GM12878 (cell line): Measurements from ENCODE around the gene SNX21. TPM values are rescaled to one million over a fixed set of nuclear protein-coding genes. Genes with fewer than 3 reads are reported as not detected.

Experiments used
- ATAC-seq: fragments of 200-7000 bp; cut with Tn5 transposase; 3 replicates; pipeline ENCODE4 v1.9.1; 2020; ENCODE audit warnings: mild to moderate bottlenecking, moderate library complexity
- BruUV-seq: library from RNA; stranded (reverse); fragments of 400-500 nt; replicated peaks from 2 replicates; lab custom pipeline; 2021; lab: Mats Ljungman, UMichigan
- CTCF ChIA-PET: fragments of 300-600 bp; sonication (Branson Sonifier 250); formaldehyde crosslinking; extraction: SDS; loops from one replicate; lab custom pipeline; 2021; ENCODE audit warnings: inconsistent platforms; lab: Yijun Ruan, JAX
- POLR2A ChIA-PET: fragments of 350-600 bp; formaldehyde crosslinking; extraction: SDS; loops from one replicate; lab custom pipeline; 2021; ENCODE audit warnings: inconsistent platforms; lab: Charles Lee
- RAD21 ChIA-PET: fragments of 300-600 bp; sonication (Branson Sonifier 250); formaldehyde crosslinking; loops from one replicate; lab custom pipeline; 2023; ENCODE audit warnings: antibody characterized with exemption; ENCODE audit not compliant: unreplicated experiment; lab: Charles Lee
- SMC1A ChIA-PET: fragments of 300-600 bp; sonication (Branson Sonifier 250); formaldehyde crosslinking; loops from one replicate; lab custom pipeline; 2023; ENCODE audit not compliant: unreplicated experiment, uncharacterized antibody; lab: Charles Lee
- DNase-seq: peaks from one replicate; pipeline ENCODE4 v3.0.0-alpha.2; 2011; ENCODE audit warnings: low read depth, low spot score
- FAIRE-seq: peaks from 3 replicates; lab custom pipeline; 2011; peaks lifted over from hg19 to GRCh38; lab: Jason Lieb, UNC
- H2AFZ ChIP-seq: 2 replicates; pipeline ENCODE4 v1.6.0; 2011; ENCODE audit warnings: low read depth, low read length, control low read depth; ENCODE audit not compliant: control insufficient read depth
- H3K27ac ChIP-seq: 2 replicates; pipeline ENCODE4 v1.5.1; 2011; ENCODE audit warnings: control low read depth; ENCODE audit not compliant: control insufficient read depth, insufficient read depth
- H3K27me3 ChIP-seq, 2 experiments: replicated peaks in 1 of 2; 2 replicates each; pipeline versions ENCODE4 v1.6.0 to v1.6.1; 2011; ENCODE audit warnings: low read length in 1 of 2; ENCODE audit not compliant: control insufficient read depth in 2 of 2, insufficient read depth in 2 of 2
- H3K36me3 ChIP-seq, 2 experiments: 2 replicates each; pipeline ENCODE4 v1.5.1; 2011; ENCODE audit warnings: low read length in 1 of 2; ENCODE audit not compliant: control insufficient read depth in 2 of 2, insufficient read depth in 2 of 2
- H3K4me1 ChIP-seq: 2 replicates; pipeline ENCODE4 v1.6.1; 2011; ENCODE audit warnings: mild to moderate bottlenecking, low read length, moderate library complexity, mixed read lengths; ENCODE audit not compliant: control insufficient read depth, insufficient read depth
- H3K4me2 ChIP-seq: 2 replicates; pipeline ENCODE4 v1.6.0; 2011; ENCODE audit warnings: control low read depth; ENCODE audit not compliant: control insufficient read depth, insufficient read depth
- H3K4me3 ChIP-seq: fragments of 200-600 bp; sonication (generic); 2 replicates; pipeline ENCODE4 v1.5.1; 2016
- H3K79me2 ChIP-seq: 2 replicates; pipeline ENCODE4 v1.6.0; 2011; ENCODE audit warnings: low read length; ENCODE audit not compliant: control insufficient read depth, insufficient read depth
- H3K9ac ChIP-seq: 2 replicates; pipeline ENCODE4 v1.8.0; 2011; ENCODE audit warnings: low read length, control low read depth, mixed read lengths; ENCODE audit not compliant: control insufficient read depth, insufficient read depth
- H3K9me3 ChIP-seq: replicated peaks from 3 replicates; pipeline ENCODE4 v1.5.1; 2011; ENCODE audit warnings: mild to moderate bottlenecking, low read length; ENCODE audit not compliant: control insufficient read depth, insufficient read depth
- H4K20me1 ChIP-seq: 2 replicates; pipeline ENCODE4 v1.6.0; 2011; ENCODE audit not compliant: control insufficient read depth, insufficient read depth
- LARP7 ChIP-seq: fragments of 450-650 bp; IDR thresholded peaks from 2 replicates; pipeline ENCODE4 v1.6.1; 2017; ENCODE audit warnings: mild to moderate bottlenecking
- PAX8 ChIP-seq: fragments of 450-650 bp; IDR thresholded peaks from 2 replicates; pipeline ENCODE4 v1.6.1; 2017; ENCODE audit warnings: mild to moderate bottlenecking, moderate library complexity
- TAF1 ChIP-seq: IDR thresholded peaks from 2 replicates; pipeline ENCODE4 v1.6.1; 2011; ENCODE audit warnings: mild to moderate bottlenecking, low read depth, low read length, borderline replicate concordance
- WGBS: methylation state at CpG from one replicate; pipeline ENCODE4 v1.1.6; 2016; ENCODE audit warnings: low lambda C conversion rate; ENCODE audit not compliant: insufficient replicate concordance, insufficient coverage; ENCODE audit errors: missing lambda C conversion rate; 5-methylcytosine and 5-hydroxymethylcytosine counted together
- in situ Hi-C: fragments of 300-500 bp; cut with MboI; formaldehyde crosslinking; loops from 9 replicates; pipeline ENCODE4 v1.14.3; 2018; ENCODE audit warnings: mixed read lengths
- intact Hi-C: fragments of 100-400 bp; cut with micrococcal nuclease; formaldehyde crosslinking; loops from one replicate; pipeline ENCODE4 v1.14.2; 2022; ENCODE audit not compliant: unreplicated experiment
- polyA plus RNA-seq, 11 experiments: library from polyadenylated mRNA; depleted of rRNA in 4 of 11; unstranded in 6 of 11; stranded (reverse) in 5 of 11; fragments of >200 nt; fragmentation: Nextera tagmentation in 4 of 11; fragmentation: Illumina TruSeq in 1 of 11; extraction: Ambion mirVana in 4 of 11; extraction: Trizol in 1 of 11; gene quantifications; 1 replicate in 1 of 11; 2 replicates in 10 of 11; pipeline versions ENCODE4 v1.2.1 to v1.2.3, GENCODE V29; 2011 to 2016; ENCODE audit warnings: inconsistent platforms in 2 of 11, missing spikeins in 2 of 11, low read depth in 1 of 11
- total RNA-seq, 4 experiments: library from RNA; depleted of rRNA in 3 of 4; stranded (reverse); fragments of >200 nt in 3 of 4; fragmentation: Illumina TruSeq in 1 of 4; extraction: Trizol in 1 of 4; gene quantifications; 2 replicates each; pipeline versions ENCODE4 v1.2.1 to v1.2.3, GENCODE V29; 2013 to 2021
- TF ChIP-seq, protein P1 (sequence below): fragments of 450-650 bp; formaldehyde crosslinking; IDR thresholded peaks from 2 replicates; pipeline ENCODE4 v1.4.0; 2020; ENCODE audit warnings: mild to moderate bottlenecking, moderate library complexity
- TF ChIP-seq, protein P2 (sequence below): fragments of 450-650 bp; IDR thresholded peaks from 2 replicates; pipeline ENCODE4 v1.6.1; 2017; ENCODE audit warnings: borderline replicate concordance
- TF ChIP-seq, protein P3 (sequence below): fragments of 450-650 bp; IDR thresholded peaks from 2 replicates; pipeline ENCODE4 v1.6.1; 2017; ENCODE audit warnings: low read depth, mild to moderate bottlenecking, moderate library complexity
- TF ChIP-seq, protein P4 (sequence below): IDR thresholded peaks from 2 replicates; pipeline ENCODE4 v1.6.1; 2012; ENCODE audit warnings: improper control_type of control experiment, low read depth, low read length; ENCODE audit not compliant: insufficient replicate concordance

The SNX21 gene
- total and polyA plus RNA-seq, 10 of the 15 experiments (the other 5 are each of a cell fraction or from before 2014, with no cell fraction given), result 0.10 to 1.4 (median 0.57) TPM

DNA sequence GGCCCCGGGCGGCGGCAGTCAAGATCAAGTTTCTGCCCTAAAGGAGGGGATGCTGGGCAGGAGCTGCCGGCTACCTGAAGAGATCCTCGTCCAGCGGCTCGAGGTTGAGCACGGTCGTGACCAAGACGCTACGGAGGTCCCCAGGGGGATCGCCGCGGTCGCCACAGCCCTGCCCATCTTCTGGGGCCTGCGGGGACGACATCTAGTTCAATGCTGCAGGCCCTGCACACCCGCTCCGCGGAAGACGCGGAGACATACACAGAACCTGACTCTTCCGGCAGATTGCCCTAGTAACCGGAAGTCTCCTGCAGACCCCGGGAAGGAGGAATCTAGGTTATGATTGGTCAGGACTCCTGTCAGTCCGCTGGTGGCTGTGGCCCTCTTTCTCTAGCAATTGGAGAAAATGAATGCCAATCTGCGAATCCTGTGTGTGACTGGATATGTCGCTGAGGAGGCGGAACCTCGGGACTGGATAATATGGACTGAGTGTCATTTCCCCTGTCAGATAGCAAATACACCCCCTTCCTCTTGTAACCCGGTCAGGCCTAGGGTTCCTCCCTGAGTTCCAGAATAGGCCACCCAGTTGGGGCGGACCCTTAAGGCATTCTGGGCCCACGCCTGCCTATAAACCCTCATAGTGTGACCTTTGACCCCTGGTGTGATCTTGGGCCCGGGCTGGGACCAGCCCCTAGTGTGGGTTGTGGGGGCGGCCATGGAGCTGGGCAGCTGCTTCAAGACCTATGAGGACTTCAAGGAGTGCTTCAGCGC is 23.7 kb downstream of the SNX21 start, which contains the start of the genes ACOT8 and ZSWIM3 (continued):
- TF ChIP-seq, protein P1, sequence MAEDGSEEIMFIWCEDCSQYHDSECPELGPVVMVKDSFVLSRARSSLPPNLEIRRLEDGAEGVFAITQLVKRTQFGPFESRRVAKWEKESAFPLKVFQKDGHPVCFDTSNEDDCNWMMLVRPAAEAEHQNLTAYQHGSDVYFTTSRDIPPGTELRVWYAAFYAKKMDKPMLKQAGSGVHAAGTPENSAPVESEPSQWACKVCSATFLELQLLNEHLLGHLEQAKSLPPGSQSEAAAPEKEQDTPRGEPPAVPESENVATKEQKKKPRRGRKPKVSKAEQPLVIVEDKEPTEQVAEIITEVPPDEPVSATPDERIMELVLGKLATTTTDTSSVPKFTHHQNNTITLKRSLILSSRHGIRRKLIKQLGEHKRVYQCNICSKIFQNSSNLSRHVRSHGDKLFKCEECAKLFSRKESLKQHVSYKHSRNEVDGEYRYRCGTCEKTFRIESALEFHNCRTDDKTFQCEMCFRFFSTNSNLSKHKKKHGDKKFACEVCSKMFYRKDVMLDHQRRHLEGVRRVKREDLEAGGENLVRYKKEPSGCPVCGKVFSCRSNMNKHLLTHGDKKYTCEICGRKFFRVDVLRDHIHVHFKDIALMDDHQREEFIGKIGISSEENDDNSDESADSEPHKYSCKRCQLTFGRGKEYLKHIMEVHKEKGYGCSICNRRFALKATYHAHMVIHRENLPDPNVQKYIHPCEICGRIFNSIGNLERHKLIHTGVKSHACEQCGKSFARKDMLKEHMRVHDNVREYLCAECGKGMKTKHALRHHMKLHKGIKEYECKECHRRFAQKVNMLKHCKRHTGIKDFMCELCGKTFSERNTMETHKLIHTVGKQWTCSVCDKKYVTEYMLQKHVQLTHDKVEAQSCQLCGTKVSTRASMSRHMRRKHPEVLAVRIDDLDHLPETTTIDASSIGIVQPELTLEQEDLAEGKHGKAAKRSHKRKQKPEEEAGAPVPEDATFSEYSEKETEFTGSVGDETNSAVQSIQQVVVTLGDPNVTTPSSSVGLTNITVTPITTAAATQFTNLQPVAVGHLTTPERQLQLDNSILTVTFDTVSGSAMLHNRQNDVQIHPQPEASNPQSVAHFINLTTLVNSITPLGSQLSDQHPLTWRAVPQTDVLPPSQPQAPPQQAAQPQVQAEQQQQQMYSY (CRISPR knock-in tag), result no peak
- TF ChIP-seq, protein P2, sequence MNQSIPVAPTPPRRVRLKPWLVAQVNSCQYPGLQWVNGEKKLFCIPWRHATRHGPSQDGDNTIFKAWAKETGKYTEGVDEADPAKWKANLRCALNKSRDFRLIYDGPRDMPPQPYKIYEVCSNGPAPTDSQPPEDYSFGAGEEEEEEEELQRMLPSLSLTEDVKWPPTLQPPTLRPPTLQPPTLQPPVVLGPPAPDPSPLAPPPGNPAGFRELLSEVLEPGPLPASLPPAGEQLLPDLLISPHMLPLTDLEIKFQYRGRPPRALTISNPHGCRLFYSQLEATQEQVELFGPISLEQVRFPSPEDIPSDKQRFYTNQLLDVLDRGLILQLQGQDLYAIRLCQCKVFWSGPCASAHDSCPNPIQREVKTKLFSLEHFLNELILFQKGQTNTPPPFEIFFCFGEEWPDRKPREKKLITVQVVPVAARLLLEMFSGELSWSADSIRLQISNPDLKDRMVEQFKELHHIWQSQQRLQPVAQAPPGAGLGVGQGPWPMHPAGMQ, result no peak
- TF ChIP-seq LARP7, result peak; percentile 68

DNA sequence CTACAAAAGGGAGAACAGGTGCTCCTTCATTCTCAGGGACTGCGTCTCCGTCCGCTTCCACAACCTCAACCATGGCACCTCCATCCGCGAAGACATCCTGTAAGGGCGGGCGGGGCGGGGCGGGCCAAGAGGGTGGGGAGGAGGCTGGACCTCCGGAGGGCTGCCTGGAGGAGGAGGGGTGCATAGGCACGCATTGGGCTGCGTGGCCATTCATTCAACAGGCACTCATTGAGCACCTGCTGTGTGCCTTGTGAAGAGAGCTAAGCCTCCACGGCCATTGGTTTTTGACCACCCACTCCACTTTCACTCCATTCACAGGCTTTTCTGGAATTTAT is 24.2 kb downstream of the SNX21 start:
- peak overlapping the region; percentile 89 for H3K9ac ChIP-seq
- RAD21 ChIA-PET, result interaction anchor here (1.4 to 1.8 kb wide), 2 partner anchors 16 to 23 kb away, joined by 5 to 6 read pairs; partner anchors contain the start of gene ZSWIM1
- H3K79me2 ChIP-seq, result peaks cover 19% of the 10 kb centered on the region
- in situ Hi-C loops, result no loop called here
- POLR2A ChIA-PET, result interaction anchor here (1.0 to 2.3 kb wide), 7 partner anchors 16 to 113 kb away, joined by 3 to 16 read pairs (median 4); partner anchors contain the start of genes NEURL2 and PCIF1
- H4K20me1 ChIP-seq, result no peaks in the 10 kb centered on the region
- peaks cover 8% of the 10 kb centered on the region for H3K4me1 ChIP-seq
- no TSS peak for BruUV-seq
- intact Hi-C loops, result loop anchor here (2.0 to 5.0 kb wide), 3 partner anchors 33 to 77 kb away; partner anchors contain the start of genes CTSA, NEURL2, PCIF1 and UBE2C
- peak; percentile 31 for DNase-seq
- H3K9me3 ChIP-seq, result no peaks in the 10 kb centered on the region
- no peaks in the 10 kb centered on the region for H3K36me3 ChIP-seq
- peak overlapping the region; percentile 98 for H3K4me2 ChIP-seq
- peak overlapping the region; percentile 96 for H3K27ac ChIP-seq
- peak overlapping the region; percentile 98 for H2AFZ ChIP-seq
- CTCF ChIA-PET, result interaction anchor here (0.6 to 2.6 kb wide), 8 partner anchors 16 to 401 kb away, joined by 3 to 11 read pairs (median 4); partner anchors contain the start of gene ZSWIM1
- H3K27me3 ChIP-seq, result no peaks in the 10 kb centered on the region
- peak overlapping the region; percentile 90 for H3K4me3 ChIP-seq
- ATAC-seq, result peak; percentile 71
- 0% methylated on average over 13 of the region's 13 CpGs for WGBS
- SMC1A ChIA-PET, result interaction anchor here (1.2 to 1.8 kb wide), 2 partner anchors 10 to 45 kb away, joined by 5 read pairs; partner anchors contain the start of gene UBE2C
- no peak for FAIRE-seq
- TF ChIP-seq, protein P3, sequence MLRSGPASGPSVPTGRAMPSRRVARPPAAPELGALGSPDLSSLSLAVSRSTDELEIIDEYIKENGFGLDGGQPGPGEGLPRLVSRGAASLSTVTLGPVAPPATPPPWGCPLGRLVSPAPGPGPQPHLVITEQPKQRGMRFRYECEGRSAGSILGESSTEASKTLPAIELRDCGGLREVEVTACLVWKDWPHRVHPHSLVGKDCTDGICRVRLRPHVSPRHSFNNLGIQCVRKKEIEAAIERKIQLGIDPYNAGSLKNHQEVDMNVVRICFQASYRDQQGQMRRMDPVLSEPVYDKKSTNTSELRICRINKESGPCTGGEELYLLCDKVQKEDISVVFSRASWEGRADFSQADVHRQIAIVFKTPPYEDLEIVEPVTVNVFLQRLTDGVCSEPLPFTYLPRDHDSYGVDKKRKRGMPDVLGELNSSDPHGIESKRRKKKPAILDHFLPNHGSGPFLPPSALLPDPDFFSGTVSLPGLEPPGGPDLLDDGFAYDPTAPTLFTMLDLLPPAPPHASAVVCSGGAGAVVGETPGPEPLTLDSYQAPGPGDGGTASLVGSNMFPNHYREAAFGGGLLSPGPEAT, result peak; percentile 13; the same call in 1 of the 2 replicates
- no peak for TF ChIP-seq TAF1
- TF ChIP-seq PAX8, result no peak
- TF ChIP-seq, protein P4, sequence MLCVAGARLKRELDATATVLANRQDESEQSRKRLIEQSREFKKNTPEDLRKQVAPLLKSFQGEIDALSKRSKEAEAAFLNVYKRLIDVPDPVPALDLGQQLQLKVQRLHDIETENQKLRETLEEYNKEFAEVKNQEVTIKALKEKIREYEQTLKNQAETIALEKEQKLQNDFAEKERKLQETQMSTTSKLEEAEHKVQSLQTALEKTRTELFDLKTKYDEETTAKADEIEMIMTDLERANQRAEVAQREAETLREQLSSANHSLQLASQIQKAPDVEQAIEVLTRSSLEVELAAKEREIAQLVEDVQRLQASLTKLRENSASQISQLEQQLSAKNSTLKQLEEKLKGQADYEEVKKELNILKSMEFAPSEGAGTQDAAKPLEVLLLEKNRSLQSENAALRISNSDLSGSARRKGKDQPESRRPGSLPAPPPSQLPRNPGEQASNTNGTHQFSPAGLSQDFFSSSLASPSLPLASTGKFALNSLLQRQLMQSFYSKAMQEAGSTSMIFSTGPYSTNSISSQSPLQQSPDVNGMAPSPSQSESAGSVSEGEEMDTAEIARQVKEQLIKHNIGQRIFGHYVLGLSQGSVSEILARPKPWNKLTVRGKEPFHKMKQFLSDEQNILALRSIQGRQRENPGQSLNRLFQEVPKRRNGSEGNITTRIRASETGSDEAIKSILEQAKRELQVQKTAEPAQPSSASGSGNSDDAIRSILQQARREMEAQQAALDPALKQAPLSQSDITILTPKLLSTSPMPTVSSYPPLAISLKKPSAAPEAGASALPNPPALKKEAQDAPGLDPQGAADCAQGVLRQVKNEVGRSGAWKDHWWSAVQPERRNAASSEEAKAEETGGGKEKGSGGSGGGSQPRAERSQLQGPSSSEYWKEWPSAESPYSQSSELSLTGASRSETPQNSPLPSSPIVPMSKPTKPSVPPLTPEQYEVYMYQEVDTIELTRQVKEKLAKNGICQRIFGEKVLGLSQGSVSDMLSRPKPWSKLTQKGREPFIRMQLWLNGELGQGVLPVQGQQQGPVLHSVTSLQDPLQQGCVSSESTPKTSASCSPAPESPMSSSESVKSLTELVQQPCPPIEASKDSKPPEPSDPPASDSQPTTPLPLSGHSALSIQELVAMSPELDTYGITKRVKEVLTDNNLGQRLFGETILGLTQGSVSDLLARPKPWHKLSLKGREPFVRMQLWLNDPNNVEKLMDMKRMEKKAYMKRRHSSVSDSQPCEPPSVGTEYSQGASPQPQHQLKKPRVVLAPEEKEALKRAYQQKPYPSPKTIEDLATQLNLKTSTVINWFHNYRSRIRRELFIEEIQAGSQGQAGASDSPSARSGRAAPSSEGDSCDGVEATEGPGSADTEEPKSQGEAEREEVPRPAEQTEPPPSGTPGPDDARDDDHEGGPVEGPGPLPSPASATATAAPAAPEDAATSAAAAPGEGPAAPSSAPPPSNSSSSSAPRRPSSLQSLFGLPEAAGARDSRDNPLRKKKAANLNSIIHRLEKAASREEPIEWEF, result no peak
